Measurements from ENCODE around the gene LRP1.

LRP1 gene

DNA sequence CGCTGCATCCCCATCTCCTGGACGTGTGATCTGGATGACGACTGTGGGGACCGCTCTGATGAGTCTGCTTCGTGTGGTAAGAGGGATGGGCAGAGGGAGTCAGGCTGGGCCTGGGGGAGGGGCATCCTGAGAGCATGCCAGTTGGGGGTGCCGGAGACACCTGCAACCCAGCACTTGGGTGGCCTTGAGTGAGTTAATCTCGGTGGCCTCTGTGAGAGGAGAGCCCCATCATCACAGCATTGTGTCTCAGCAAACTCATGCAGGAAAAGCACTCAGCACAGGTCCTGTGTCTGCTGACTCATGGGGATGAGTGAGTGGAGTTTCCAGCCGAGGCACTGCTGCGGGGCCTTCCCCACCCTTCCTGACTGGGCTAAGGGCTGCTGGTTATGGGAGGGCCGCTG is 38.7 kb downstream of the LRP1 start:
- H3K4me3 ChIP-seq (replicated peaks; ENCODE audit: low read depth, low read length) = no peak overlapping the region
- TF ChIP-seq, protein P1, sequence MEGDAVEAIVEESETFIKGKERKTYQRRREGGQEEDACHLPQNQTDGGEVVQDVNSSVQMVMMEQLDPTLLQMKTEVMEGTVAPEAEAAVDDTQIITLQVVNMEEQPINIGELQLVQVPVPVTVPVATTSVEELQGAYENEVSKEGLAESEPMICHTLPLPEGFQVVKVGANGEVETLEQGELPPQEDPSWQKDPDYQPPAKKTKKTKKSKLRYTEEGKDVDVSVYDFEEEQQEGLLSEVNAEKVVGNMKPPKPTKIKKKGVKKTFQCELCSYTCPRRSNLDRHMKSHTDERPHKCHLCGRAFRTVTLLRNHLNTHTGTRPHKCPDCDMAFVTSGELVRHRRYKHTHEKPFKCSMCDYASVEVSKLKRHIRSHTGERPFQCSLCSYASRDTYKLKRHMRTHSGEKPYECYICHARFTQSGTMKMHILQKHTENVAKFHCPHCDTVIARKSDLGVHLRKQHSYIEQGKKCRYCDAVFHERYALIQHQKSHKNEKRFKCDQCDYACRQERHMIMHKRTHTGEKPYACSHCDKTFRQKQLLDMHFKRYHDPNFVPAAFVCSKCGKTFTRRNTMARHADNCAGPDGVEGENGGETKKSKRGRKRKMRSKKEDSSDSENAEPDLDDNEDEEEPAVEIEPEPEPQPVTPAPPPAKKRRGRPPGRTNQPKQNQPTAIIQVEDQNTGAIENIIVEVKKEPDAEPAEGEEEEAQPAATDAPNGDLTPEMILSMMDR (IDR thresholded peaks at IDR 0.05; ENCODE audit: low read depth, low read length, missing control alignments) = no peak
- no peak for DNase-seq (ENCODE audit: extremely low read depth, low read depth)

DNA sequence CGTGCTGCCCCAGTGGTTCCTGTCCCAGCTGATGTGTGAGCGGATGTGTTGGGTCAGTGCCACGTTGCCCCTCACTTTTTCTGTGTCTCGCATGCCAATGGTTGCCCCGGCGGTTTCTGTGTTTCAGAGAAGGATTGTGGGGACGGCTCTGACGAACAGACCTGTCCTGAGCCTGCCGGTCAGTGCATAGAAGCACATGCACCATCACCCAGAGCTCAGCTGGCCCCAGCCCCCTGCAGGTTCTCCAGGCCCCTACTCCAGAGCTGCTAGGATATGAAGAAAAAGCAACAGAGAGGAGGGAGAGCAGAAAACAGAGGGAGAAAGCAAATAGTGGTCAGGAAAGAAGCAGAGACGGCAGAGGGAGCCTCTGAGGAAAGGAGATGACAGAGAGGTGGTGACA is 39.8 kb downstream of the LRP1 start:
- TF ChIP-seq, protein P1 (IDR thresholded peaks at IDR 0.05; ENCODE audit: low read depth, low read length, missing control alignments) = no peak

DNA sequence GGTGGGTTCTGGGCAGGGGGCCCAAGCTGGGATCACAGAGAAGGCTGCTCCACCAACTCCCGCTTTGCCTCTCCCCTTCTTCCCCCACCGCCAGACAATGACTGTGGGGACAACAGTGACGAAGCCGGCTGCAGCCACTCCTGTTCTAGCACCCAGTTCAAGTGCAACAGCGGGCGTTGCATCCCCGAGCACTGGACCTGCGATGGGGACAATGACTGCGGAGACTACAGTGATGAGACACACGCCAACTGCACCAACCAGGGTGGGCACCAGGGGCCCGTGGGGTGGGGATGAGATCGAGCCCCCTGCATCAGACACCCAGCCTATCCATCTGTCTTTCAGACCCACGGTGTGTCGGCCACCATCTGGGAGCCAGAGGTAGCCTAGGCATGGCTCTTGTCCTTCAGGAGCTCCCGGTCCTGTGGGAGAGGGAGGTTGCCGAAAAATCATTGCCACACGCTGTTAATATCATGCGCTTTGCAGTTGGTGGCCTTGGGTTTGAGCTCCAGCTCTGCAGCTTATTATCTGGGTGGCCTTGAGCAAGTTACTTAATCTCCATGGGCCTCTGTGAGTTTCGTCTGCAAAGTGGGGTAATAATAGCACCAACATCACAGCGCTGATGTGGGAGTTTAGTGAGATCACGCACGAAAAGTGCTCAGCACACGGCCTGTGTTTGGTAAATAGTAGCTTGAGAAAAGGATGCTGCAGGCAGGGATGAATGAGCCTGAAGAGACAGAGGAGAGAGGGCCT is 40.9 kb downstream of the LRP1 start:
- no peak overlapping the region for H3K4me3 ChIP-seq (replicated peaks; ENCODE audit: low read depth, low read length)
- no peak for DNase-seq (ENCODE audit: extremely low read depth, low read depth)
- TF ChIP-seq, protein P1 (IDR thresholded peaks at IDR 0.05; ENCODE audit: low read depth, low read length, missing control alignments) = no peak

More for the DNA sequence above, 39.8 kb downstream of the LRP1 start:
- H3K4me3 ChIP-seq (replicated peaks; ENCODE audit: low read depth, low read length) = no peak overlapping the region
- no peak for DNase-seq (ENCODE audit: extremely low read depth, low read depth)

- H3K4me3 ChIP-seq (replicated peaks; ENCODE audit: low read depth, low read length) = no peak overlapping the region
- DNase-seq (ENCODE audit: extremely low read depth, low read depth) = no peak
- TF ChIP-seq, protein P1 (IDR thresholded peaks at IDR 0.05; ENCODE audit: low read depth, low read length, missing control alignments) = no peak
Measured at GRCh38 chr12:57169969-57170368, 41.7 kb downstream of the LRP1 start.

- no peak for DNase-seq (ENCODE audit: extremely low read depth, low read depth)
- TF ChIP-seq, protein P1 (IDR thresholded peaks at IDR 0.05; ENCODE audit: low read depth, low read length, missing control alignments) = no peak
- no peak overlapping the region for H3K4me3 ChIP-seq (replicated peaks; ENCODE audit: low read depth, low read length)
Measured at GRCh38 chr12:57170408-57170807, 42.1 kb downstream of the LRP1 start.

DNA sequence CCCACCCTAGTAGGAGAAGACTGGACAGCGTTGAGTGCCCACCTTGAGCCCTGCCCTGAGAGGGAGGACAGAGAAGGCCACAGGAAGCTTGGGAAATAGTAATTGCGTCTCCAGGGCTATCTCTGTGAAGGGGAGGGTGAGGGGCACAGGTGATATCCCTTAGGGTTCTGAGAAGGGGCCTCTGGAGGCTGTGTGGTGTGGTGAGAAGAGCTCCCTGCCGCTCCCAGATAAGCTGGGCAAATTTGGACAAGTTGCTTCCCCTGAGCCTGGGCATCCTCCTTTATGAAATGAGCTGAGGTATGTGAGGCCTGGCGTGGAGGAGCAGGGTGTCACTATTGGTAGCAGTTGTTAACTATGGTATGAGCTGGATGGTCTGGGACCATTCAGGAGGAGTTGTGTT is 42.6 kb downstream of the LRP1 start:
- no peak for DNase-seq (ENCODE audit: extremely low read depth, low read depth)
- TF ChIP-seq, protein P1 (IDR thresholded peaks at IDR 0.05; ENCODE audit: low read depth, low read length, missing control alignments) = no peak

DNA sequence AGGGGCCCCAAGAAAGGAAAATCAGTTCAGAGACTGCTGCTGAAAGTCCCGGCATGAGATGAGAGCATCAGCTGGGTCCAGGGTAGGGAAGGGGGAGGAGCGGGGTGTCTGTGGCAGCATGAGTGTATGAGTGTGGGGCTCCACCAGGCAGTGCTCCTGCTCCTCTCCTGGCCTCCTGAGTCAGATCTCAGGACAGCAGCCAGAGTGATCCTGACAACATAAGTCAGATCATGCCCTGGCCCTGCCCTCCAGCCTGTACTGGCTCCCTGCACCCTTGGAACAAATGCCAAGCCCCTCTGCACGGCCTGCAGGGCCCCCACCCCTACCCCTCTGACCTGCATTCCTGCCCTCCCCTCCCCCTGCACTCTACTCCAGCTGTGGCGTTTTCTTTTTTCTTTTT is 43.4 kb downstream of the LRP1 start:
- TF ChIP-seq, protein P1 (IDR thresholded peaks at IDR 0.05; ENCODE audit: low read depth, low read length, missing control alignments) = no peak
- no peak overlapping the region for H3K4me3 ChIP-seq (replicated peaks; ENCODE audit: low read depth, low read length)
- no peak for DNase-seq (ENCODE audit: extremely low read depth, low read depth)

More for the DNA sequence above, 42.6 kb downstream of the LRP1 start:
- no peak overlapping the region for H3K4me3 ChIP-seq (replicated peaks; ENCODE audit: low read depth, low read length)
